Body of pancreas (tissue), 4 donors: ENCODE results near the gene ECM1. TPM values are rescaled to one million over a fixed set of nuclear protein-coding genes. Genes with fewer than 3 reads are reported as not detected.

Experiments
- ATAC-seq: fragments of 150-250 bp; one replicate; pipeline ENCODE4 v1.9.1; 2016
- DNase-seq, 4 donors: peaks; one replicate each; pipeline ENCODE4 v3.0.0-alpha.2; 2019
- H3K27ac ChIP-seq, 4 donors: fragments of 200-600 bp; sonication (generic); 1 replicate in 3 of 4; 2 replicates in 1 of 4; pipeline versions ENCODE4 v1.5.1 to v1.6.1; 2016 to 2019; ENCODE audit warnings: mild to moderate bottlenecking in 1 of 4, mixed read lengths in 1 of 4, moderate library complexity in 1 of 4
- H3K27me3 ChIP-seq, 2 donors: fragments of 200-600 bp; sonication (generic); one replicate each; pipeline ENCODE4 v1.6.0; 2016; ENCODE audit warnings: mild to moderate bottlenecking in 1 of 2
- H3K36me3 ChIP-seq, 2 donors: fragments of 200-600 bp; sonication (generic); replicated peaks in 1 of 2; 2 replicates each; pipeline ENCODE4 v1.5.1; 2016; ENCODE audit warnings: low read depth in 2 of 2; ENCODE audit not compliant: insufficient read depth in 1 of 2
- H3K4me1 ChIP-seq: fragments of 200-600 bp; sonication (generic); one replicate; pipeline ENCODE4 v1.6.0; 2016
- H3K4me3 ChIP-seq, 2 donors: fragments of 200-600 bp; sonication (generic); 1 replicate in 1 of 2; 2 replicates in 1 of 2; pipeline ENCODE4 v1.5.1; 2016 to 2019
- H3K9me3 ChIP-seq, 3 donors: fragments of 200-600 bp; sonication (generic); 1 replicate in 2 of 3; 2 replicates in 1 of 3; pipeline ENCODE4 v1.5.1; 2016
- POLR2A ChIP-seq, 3 donors: fragments of 450-650 bp; IDR thresholded peaks; one replicate each; pipeline ENCODE4 v1.6.1; 2016; ENCODE audit warnings: antibody characterized with exemption in 3 of 3, mild to moderate bottlenecking in 2 of 3
- WGBS, 2 donors: methylation state at CpG; one replicate each; pipeline ENCODE4 v1.1.5; 2017; 5-methylcytosine and 5-hydroxymethylcytosine counted together
- intact Hi-C: fragments of 100-400 bp; cut with DNase I; formaldehyde crosslinking; loops from one replicate; pipeline ENCODE4 v1.15.1; 2023
- total RNA-seq, 2 donors: library from RNA; depleted of rRNA; stranded (reverse); fragments of >200 nt; gene quantifications; one replicate each; pipeline ENCODE4 v1.1.0, GENCODE V29; 2016
- TF ChIP-seq, protein P1 (sequence below), 7 experiments: fragments of 450-650 bp in 4 of 7; fragments of 200-600 bp in 3 of 7; sonication (generic) in 3 of 7; IDR thresholded peaks; one replicate each; pipeline ENCODE4 v1.5.1; 2016 to 2019; ENCODE audit warnings: antibody characterized with exemption in 7 of 7

The ECM1 gene
- total RNA-seq, 2 donors from 2014 or later = 1.3 to 2.1 TPM

DNA sequence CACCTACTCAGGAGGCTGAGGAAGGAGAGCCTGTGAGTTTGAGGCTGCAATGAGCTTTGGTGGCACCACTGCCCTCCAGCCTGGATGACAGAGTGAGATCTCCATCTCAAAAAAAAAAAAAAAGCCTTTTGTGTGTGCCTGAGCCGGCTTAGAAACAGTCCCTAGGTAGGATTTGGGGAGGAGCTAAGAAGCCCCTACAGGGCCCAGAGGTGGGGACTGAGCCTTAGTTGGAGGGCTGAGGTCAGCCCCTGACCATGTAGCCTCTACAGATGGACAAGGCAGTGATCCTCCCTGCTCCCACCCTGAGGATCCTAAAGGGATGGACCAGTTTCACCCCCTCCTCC lies 43.8 kb downstream of the ECM1 start:
- Histone ChIP-seq H3K27ac (peak overlapping the region in 3 of 4 donors; percentile 9 to 58 (median 51)), H3K4me1 (peaks cover 29% of the 10 kb centered on the region), H3K4me3 (no peak overlapping the region), H3K9me3 (no peaks in the 10 kb centered on the region), H3K27me3 (no peaks in the 10 kb centered on the region), H3K36me3 (no peaks in the 10 kb centered on the region)
- TF ChIP-seq, protein P1, sequence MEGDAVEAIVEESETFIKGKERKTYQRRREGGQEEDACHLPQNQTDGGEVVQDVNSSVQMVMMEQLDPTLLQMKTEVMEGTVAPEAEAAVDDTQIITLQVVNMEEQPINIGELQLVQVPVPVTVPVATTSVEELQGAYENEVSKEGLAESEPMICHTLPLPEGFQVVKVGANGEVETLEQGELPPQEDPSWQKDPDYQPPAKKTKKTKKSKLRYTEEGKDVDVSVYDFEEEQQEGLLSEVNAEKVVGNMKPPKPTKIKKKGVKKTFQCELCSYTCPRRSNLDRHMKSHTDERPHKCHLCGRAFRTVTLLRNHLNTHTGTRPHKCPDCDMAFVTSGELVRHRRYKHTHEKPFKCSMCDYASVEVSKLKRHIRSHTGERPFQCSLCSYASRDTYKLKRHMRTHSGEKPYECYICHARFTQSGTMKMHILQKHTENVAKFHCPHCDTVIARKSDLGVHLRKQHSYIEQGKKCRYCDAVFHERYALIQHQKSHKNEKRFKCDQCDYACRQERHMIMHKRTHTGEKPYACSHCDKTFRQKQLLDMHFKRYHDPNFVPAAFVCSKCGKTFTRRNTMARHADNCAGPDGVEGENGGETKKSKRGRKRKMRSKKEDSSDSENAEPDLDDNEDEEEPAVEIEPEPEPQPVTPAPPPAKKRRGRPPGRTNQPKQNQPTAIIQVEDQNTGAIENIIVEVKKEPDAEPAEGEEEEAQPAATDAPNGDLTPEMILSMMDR (IDR thresholded peaks at IDR 0.05) = no peak
- no peak for TF ChIP-seq POLR2A (IDR thresholded peaks at IDR 0.05)
- intact Hi-C loops = loop anchor here (10.0 kb wide), 1 partner anchor 87 kb away; no protein-coding TSS in a partner anchor
- no peak for ATAC-seq
- no peak for DNase-seq
- WGBS, 2 donors = 23 to 71% methylated on average over 1 of the region's 1 CpG

DNA sequence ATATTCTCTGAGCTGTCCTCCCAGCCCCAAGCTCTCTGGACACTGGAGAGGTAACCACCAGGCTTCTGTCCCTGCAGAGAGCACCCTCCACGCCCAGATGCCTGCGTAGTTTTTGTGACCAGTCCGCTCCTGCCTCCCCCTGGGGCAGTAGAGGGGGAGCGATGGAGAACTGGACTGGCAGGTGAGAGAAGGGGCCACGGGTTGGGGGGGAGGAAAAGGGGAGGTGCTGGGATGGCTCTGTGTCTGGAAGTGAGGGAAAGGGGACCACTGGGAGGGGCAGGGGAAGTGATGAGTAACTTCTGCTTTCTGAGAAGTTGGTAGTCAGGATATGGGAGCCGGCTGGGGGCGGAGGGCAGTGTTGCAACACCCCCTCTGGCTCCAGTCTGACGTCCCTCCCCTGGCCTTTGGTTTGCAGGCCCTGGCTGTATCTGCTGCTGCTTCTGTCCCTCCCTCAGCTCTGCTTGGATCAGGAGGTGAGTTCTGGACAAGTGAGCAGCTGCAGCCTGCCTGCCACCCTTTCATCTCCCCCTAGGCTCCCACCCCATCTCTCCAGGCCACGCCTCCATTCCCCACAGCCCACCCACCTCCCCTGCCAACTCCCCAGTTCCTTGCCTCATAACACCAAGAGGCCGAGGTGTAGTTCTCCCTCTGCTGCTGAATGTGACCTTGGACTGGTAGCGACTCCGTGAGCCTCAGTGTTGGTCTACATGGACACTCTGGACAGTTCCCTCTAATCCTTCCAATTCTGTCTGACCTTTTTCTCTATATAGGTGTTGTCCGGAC lies 44.4 kb downstream of the ECM1 start:
- TF ChIP-seq, protein P1 (IDR thresholded peaks at IDR 0.05) = no peak
- peak in 1 of 3 donors; percentile 28 for TF ChIP-seq POLR2A (IDR thresholded peaks at IDR 0.05)
- 37 to 42% methylated on average over 13 of the region's 13 CpGs for WGBS, 2 donors
- H3K9me3 ChIP-seq = no peaks in the 10 kb centered on the region
- H3K27ac ChIP-seq = peak overlapping the region in 3 of 4 donors; percentile 9 to 58 (median 51)
- ATAC-seq (peak; percentile 28), DNase-seq (peak in 3 of 4 donors; percentile 60 to 86 (median 71))
- H3K36me3 ChIP-seq = no peaks in the 10 kb centered on the region
- no peak overlapping the region for H3K4me3 ChIP-seq
- H3K27me3 ChIP-seq = no peaks in the 10 kb centered on the region
- intact Hi-C loops = loop anchor here (10.0 kb wide), 1 partner anchor 88 kb away; no protein-coding TSS in a partner anchor
- peaks cover 29% of the 10 kb centered on the region for H3K4me1 ChIP-seq

DNA sequence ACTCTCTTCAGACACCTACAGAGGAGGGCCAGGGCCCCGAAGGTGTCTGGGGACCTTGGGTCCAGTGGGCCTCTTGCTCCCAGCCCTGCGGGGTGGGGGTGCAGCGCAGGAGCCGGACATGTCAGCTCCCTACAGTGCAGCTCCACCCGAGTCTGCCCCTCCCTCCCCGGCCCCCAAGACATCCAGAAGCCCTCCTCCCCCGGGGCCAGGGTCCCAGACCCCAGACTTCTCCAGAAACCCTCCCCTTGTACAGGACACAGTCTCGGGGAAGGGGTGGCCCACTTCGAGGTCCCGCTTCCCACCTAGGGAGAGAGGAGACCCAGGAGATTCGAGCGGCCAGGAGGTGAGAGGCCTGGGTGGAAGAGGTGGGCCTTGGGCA lies 45.0 kb downstream of the ECM1 start:
- no peak for DNase-seq
- H3K27me3 ChIP-seq = no peaks in the 10 kb centered on the region
- TF ChIP-seq, protein P1 (IDR thresholded peaks at IDR 0.05) = no peak
- no peak for TF ChIP-seq POLR2A (IDR thresholded peaks at IDR 0.05)
- 71 to 82% methylated on average over 9 to 11 of the region's 12 CpGs for WGBS, 2 donors
- no peaks in the 10 kb centered on the region for H3K36me3 ChIP-seq
- intact Hi-C loops = loop anchor here (10.0 kb wide), 1 partner anchor 88 kb away; no protein-coding TSS in a partner anchor
- no peaks in the 10 kb centered on the region for H3K9me3 ChIP-seq
- H3K27ac ChIP-seq = peak overlapping the region in 2 of 4 donors; percentile 30 to 58
- no peak overlapping the region for H3K4me3 ChIP-seq
- no peak for ATAC-seq
- H3K4me1 ChIP-seq = peaks cover 29% of the 10 kb centered on the region

DNA sequence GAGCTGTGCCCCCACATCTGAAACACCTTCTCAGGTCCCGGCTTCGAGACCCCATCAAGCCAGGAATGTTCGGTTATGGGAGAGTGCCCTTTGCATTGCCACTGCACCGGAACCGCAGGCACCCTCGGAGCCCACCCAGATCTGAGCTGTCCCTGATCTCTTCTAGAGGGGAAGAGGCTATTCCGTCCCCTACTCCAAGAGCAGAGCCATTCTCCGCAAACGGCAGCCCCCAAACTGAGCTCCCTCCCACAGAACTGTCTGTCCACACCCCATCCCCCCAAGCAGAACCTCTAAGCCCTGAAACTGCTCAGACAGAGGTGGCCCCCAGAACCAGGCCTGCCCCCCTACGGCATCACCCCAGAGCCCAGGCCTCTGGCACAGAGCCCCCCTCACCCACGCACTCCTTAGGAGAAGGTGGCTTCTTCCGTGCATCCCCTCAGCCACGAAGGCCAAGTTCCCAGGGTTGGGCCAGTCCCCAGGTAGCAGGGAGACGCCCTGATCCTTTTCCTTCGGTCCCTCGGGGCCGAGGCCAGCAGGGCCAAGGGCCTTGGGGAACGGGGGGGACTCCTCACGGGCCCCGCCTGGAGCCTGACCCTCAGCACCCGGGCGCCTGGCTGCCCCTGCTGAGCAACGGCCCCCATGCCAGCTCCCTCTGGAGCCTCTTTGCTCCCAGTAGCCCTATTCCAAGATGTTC lies 45.6 kb downstream of the ECM1 start:
- no peak for TF ChIP-seq POLR2A (IDR thresholded peaks at IDR 0.05)
- TF ChIP-seq, protein P1 (IDR thresholded peaks at IDR 0.05) = no peak
- H3K36me3 ChIP-seq = no peaks in the 10 kb centered on the region
- DNase-seq = no peak
- intact Hi-C loops = loop anchor here (10.0 kb wide), 1 partner anchor 89 kb away; no protein-coding TSS in a partner anchor
- H3K27ac ChIP-seq = no peak overlapping the region
- H3K9me3 ChIP-seq = no peaks in the 10 kb centered on the region
- H3K4me3 ChIP-seq = no peak overlapping the region
- H3K4me1 ChIP-seq = peaks cover 30% of the 10 kb centered on the region
- no peaks in the 10 kb centered on the region for H3K27me3 ChIP-seq
- 87 to 90% methylated on average over 4 to 23 of the region's 23 CpGs for WGBS, 2 donors
- ATAC-seq = no peak
